Bone marrow (tissue), 2 donors: ENCODE data around the gene THSD8.

Source experiments
- DNase-seq, 2 donors: peaks; one replicate each; lab custom pipeline; 2025; lab: John Stamatoyannopoulos, UW

THSD8 gene

GRCh38 chr19:12801466-12802266, at the start of gene THSD8, which contains the start of gene PRDX2:
THSD8 (plus strand) TSS chr19:12802069; CDS start chr19:12802072, 3 bp downstream.
PRDX2 (minus strand) TSS chr19:12801800; CDS start chr19:12801261, 539 bp downstream.
- DNase-seq = peak in 1 of 2 donors; percentile 36

DNA sequence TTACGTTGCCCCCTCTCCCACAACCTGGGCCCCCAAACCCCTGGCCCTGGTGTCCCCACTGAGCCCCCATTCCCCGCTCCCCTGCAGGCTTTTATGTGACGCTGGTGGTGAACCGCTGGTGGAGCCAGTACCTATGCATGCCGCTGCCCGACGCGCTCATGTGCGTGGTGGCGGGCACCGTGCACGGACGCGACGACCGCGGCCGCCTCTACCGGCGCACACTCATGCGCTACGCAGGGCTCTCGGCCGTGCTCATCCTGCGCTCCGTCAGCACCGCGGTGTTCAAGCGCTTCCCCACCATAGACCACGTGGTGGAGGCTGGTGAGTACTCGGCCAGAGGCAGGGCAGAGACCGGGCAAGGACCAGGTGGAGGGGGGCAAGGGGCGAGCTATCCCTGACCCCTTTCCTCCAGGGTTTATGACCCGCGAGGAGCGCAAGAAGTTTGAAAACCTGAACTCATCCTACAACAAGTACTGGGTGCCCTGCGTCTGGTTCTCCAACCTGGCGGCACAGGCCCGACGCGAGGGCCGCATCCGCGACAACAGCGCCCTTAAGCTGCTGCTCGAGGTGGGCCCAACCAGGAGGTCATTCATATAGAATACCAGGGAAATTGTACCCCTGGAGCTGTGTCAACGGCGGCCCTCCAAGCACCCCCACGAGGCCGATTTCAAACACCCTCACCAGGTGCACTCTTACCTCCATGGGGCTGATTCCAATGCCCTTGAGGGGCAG, 47.2 kb upstream of the THSD8 start:
- DNase-seq = no peak

- no peak for DNase-seq
Observed at GRCh38 chr19:12756150-12756883, 45.6 kb upstream of the THSD8 start.

DNA sequence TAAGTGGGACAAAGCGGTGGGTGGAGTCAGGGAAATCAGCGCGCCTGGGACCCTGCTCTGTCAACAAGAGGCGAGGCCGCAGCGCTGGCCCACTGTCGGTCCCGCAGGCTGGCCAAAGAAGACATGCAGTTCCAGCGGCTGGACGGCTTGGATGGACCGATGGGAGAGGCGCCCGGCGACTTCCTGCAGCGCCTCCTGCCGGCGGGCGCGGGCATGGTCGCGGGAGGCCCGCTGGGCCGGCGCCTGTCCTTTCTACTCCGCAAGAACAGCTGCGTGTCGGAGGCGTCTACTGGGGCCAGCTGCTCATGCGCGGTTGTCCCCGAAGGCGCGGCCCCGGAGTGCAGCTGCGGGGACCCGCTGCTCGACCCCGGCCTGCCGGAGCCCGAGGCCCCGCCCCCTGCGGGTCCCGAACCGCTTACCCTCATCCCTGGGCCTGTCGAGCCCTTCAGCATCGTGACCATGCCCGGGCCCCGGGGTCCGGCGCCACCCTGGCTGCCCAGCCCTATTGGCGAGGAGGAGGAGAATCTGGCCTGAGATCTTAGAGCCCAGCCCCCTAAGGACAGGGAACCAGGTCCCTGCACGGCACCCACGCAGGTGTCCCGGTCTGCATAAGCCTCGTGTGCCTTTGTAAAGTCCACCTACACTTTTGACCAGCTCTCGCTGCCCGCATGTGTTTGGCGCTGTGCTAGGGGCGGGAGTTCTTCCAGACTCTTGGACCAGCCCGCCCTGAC, 44.2 kb upstream of the THSD8 start:
- peak; percentile 25 to 58 for DNase-seq

- DNase-seq = no peak
Observed at GRCh38 chr19:12759686-12760085, 42.2 kb upstream of the THSD8 start.

- no peak for DNase-seq
Observed at GRCh38 chr19:12763100-12763499, 38.8 kb upstream of the THSD8 start.

- DNase-seq = no peak
Observed at GRCh38 chr19:12764698-12765097, 37.2 kb upstream of the THSD8 start.

- peak; percentile 27 to 31 for DNase-seq
Observed at GRCh38 chr19:12766051-12766521, 35.8 kb upstream of the THSD8 start.

DNA sequence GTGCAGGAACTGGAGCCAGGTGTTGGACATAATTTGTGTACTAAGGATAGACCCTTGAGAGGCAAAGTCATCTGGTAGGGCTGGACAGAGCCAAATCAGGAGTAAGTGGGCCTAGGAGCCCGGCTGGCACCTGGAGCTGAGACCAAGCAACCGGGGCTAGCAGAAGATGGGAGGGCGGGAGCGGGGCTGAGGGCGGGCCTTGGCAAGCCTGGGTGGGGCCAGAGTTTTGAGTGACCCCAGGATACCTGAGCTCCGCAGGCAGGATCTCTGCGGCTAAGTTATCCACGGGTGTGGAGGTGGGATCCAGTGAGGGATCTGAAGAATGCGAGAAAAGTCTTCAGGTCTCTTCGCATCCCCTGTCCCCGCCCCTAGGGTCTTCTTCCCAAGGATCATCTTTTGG, 34.7 kb upstream of the THSD8 start:
- DNase-seq = no peak

DNA sequence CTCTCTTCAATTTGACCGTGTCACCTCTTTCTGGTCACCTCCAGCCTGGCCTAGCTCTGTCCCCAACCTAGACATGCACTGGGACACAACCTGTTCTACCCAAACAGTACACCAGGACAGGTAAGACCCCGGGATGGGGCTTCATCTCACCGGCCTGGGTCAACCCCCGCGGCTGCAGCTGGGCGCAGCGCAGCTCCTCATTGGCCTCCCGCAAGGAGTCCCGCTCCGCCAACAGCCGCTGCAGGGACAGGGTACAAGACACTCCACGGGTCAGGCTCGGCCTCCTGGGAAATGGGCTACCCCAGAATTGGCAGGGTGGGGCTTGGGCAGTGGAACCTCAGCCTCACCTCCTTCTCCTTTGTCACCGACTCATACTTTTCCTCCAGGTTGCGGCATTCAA, 34.2 kb upstream of the THSD8 start:
- no peak for DNase-seq

DNA sequence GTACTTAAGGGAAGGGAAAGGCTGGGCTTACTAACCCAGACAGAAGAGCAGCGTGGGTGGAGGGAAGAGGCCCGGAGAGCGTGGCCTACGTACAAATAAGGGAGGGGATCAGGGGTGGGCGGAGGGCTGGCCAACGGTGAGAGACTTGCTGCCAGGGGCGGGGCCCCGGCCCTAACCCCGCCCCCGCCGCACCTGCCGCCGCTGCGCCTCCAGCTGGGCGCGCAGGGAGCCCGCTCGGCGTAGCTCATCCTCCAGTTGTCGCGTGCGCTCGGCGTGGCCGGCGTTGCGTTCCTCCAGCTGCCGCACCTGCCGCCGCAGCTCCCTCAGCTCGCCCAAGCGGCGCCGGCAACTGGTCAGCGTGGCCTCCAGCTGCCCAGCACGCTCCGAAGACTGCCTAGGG, 32.2 kb upstream of the THSD8 start:
- DNase-seq = no peak

- no peak for DNase-seq
Observed at GRCh38 chr19:12770922-12771321, 30.9 kb upstream of the THSD8 start.

DNA sequence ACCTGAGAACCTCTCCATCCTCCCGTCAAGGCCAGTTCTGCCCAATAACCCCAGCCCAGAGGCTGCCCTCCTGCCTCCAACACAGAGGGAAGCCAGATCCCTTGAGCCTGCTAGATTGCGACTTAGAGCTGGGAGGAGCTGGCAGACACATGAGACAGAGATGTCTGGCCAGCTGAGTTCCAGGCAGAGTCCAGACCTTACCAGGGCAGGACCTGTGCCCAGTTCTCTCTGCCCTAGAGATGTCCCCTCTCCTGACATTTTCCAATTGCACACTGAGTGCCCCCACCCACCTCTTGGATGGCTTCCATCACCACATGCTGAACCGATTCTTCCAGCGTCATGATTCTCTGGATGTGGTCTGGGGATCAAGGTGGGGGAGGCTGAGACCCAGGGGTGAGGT, 29.5 kb upstream of the THSD8 start:
- no peak for DNase-seq

GRCh38 chr19:12773571-12773970, 28.3 kb upstream of the THSD8 start:
- no peak for DNase-seq

GRCh38 chr19:12774588-12775555, 27.0 kb upstream of the THSD8 start, which contains the start of gene HOOK2:
HOOK2 (minus strand) TSS chr19:12775552; CDS start chr19:12775449, 103 bp downstream.
- DNase-seq = no peak

- DNase-seq = peak; percentile 58 to 59
Observed at GRCh38 chr19:12777217-12778016, 24.5 kb upstream of the THSD8 start.

GRCh38 chr19:12778017-12778904, 23.6 kb upstream of the THSD8 start:
- peak in 1 of 2 donors; percentile 36 for DNase-seq

GRCh38 chr19:12778905-12779161, 23.0 kb upstream of the THSD8 start:
- no peak for DNase-seq
